HG03558 (cell line): Measurements from ENCODE around the gene FBN1.

Source experiments
- ATAC-seq: cut with Tn5 transposase; IDR thresholded peaks from one replicate; pipeline ENCODE4 v1.9.1; 2021; ENCODE audit warnings: moderate number of reproducible peaks; ENCODE audit not compliant: unreplicated experiment; ENCODE audit errors: extremely low read depth

FBN1 gene

GRCh38 chr15:48481802-48482201 is 163.7 kb downstream of the FBN1 start:
- ATAC-seq = no peak

- ATAC-seq = no peak
These were observed 165.8 kb downstream of the FBN1 start for GRCh38 chr15:48479751-48480150.

- ATAC-seq = no peak
These were observed 166.9 kb downstream of the FBN1 start for GRCh38 chr15:48478581-48478980.

GRCh38 chr15:48477795-48478360 is 167.6 kb downstream of the FBN1 start:
- ATAC-seq = no peak

GRCh38 chr15:48475600-48476395 is 169.7 kb downstream of the FBN1 start:
- no peak for ATAC-seq

- ATAC-seq = no peak
These were observed 171.8 kb downstream of the FBN1 start for GRCh38 chr15:48473667-48474066.

- ATAC-seq = no peak
These were observed 172.8 kb downstream of the FBN1 start for GRCh38 chr15:48472756-48473155.

GRCh38 chr15:48471073-48471472 is 174.4 kb downstream of the FBN1 start:
- no peak for ATAC-seq

GRCh38 chr15:48470096-48470495 is 175.4 kb downstream of the FBN1 start:
- no peak for ATAC-seq

- no peak for ATAC-seq
These were observed 175.8 kb downstream of the FBN1 start for GRCh38 chr15:48469681-48470080.

GRCh38 chr15:48469271-48469670 is 176.2 kb downstream of the FBN1 start:
- ATAC-seq = no peak

GRCh38 chr15:48467801-48468200 is 177.7 kb downstream of the FBN1 start:
- ATAC-seq = no peak

- ATAC-seq = no peak
These were observed 178.7 kb downstream of the FBN1 start for GRCh38 chr15:48466820-48467219.

- no peak for ATAC-seq
These were observed 179.4 kb downstream of the FBN1 start for GRCh38 chr15:48466079-48466478.

- no peak for ATAC-seq
These were observed 180.1 kb downstream of the FBN1 start for GRCh38 chr15:48465410-48465809.

GRCh38 chr15:48463366-48463880 is 182.1 kb downstream of the FBN1 start:
- no peak for ATAC-seq

GRCh38 chr15:48462688-48463087 is 182.8 kb downstream of the FBN1 start:
- no peak for ATAC-seq

- no peak for ATAC-seq
These were observed 185.7 kb downstream of the FBN1 start for GRCh38 chr15:48459571-48460442.

- ATAC-seq = no peak
These were observed 186.6 kb downstream of the FBN1 start for GRCh38 chr15:48458876-48459275.

GRCh38 chr15:48456134-48456533 is 189.4 kb downstream of the FBN1 start:
- no peak for ATAC-seq

- no peak for ATAC-seq
These were observed 193.8 kb downstream of the FBN1 start for GRCh38 chr15:48451736-48452135.
